H1 (cell line): Measurements from ENCODE around the gene SYCE3. TPM values are rescaled to one million over a fixed set of nuclear protein-coding genes. Genes with fewer than 3 reads are reported as not detected.

Source experiments
- CREB1 ChIP-seq: IDR thresholded peaks from 2 replicates; pipeline ENCODE4 v1.6.1; 2012; ENCODE audit warnings: inconsistent platforms
- GTF2F1 ChIP-seq: IDR thresholded peaks from 2 replicates; pipeline ENCODE4 v1.6.1; 2012; ENCODE audit warnings: low read depth, low read length, improper control_type of control experiment, borderline replicate concordance
- polyA plus RNA-seq, 7 experiments: library from polyadenylated mRNA; depleted of rRNA in 3 of 7; stranded (reverse) in 5 of 7; unstranded in 2 of 7; fragments of >200 nt in 5 of 7; fragments of 200-250 nt in 2 of 7; gene quantifications; 1 replicate in 5 of 7; 2 replicates in 1 of 7; 4 replicates in 1 of 7; pipeline versions ENCODE4 v1.2.1 to v1.2.3, GENCODE V29; 2011 to 2013; ENCODE audit warnings: missing spikeins in 2 of 7, mixed read lengths in 2 of 7
- total RNA-seq: library from RNA; stranded (reverse); fragmentation: NEBNext Ultra II Directional; extraction: Animal tissue kit (Norgen Biotek cat#: 25700); gene quantifications from 2 replicates; pipeline ENCODE4 v1.2.1, GENCODE V29; 2021
- TF ChIP-seq, protein P1 (sequence below), 3 experiments: IDR thresholded peaks; 1 replicate in 2 of 3; 2 replicates in 1 of 3; pipeline versions ENCODE4 v1.5.1 to v1.6.1; 2011; ENCODE audit warnings: low read length in 3 of 3, mild to moderate bottlenecking in 3 of 3, inconsistent platforms in 2 of 3, low read depth in 1 of 3, moderate library complexity in 1 of 3; ENCODE audit not compliant: insufficient read depth in 1 of 3; ENCODE audit errors: control extremely low read depth in 1 of 3

The SYCE3 gene
- total and polyA plus RNA-seq, 2 of the 8 experiments (the other 6 are each of a cell fraction or from before 2014, with no cell fraction given) = 1.9 TPM; not detected in 1

DNA sequence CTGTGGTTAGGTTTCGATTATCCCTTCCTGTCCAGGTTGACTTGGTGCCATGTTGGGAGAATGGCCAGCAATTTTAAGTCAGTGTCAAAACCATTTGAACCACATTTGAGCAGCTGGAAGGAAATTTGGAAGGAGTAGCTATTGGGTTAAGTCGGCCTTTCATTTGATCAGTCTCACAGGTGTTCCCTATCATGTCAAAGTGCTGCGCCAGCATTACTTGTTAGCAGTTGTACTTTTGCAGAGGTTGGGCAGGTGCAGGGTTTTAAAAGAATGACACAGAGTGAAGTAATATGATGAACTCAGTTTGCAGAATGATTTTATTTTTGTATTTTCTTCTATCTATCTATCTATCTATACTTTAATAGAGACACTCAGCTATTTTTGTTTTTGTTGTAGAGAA lies 26.5 kb downstream of the SYCE3 start (continued):
- TF ChIP-seq, protein P1, sequence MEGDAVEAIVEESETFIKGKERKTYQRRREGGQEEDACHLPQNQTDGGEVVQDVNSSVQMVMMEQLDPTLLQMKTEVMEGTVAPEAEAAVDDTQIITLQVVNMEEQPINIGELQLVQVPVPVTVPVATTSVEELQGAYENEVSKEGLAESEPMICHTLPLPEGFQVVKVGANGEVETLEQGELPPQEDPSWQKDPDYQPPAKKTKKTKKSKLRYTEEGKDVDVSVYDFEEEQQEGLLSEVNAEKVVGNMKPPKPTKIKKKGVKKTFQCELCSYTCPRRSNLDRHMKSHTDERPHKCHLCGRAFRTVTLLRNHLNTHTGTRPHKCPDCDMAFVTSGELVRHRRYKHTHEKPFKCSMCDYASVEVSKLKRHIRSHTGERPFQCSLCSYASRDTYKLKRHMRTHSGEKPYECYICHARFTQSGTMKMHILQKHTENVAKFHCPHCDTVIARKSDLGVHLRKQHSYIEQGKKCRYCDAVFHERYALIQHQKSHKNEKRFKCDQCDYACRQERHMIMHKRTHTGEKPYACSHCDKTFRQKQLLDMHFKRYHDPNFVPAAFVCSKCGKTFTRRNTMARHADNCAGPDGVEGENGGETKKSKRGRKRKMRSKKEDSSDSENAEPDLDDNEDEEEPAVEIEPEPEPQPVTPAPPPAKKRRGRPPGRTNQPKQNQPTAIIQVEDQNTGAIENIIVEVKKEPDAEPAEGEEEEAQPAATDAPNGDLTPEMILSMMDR (IDR thresholded peaks at IDR 0.05; ENCODE audit: control extremely low read depth in 1 of 3, insufficient read depth in 1 of 3, low read depth in 1 of 3, low read length in 3 of 3) = no peak
- TF ChIP-seq GTF2F1 (no peak), CREB1 (no peak)
